GM18507 (cell line): ENCODE data around the gene DNAJC18.
"Not testable (repeated sequence)": the region's sequence is repeated elsewhere in the genome, so short reads cannot be mapped to it uniquely, and the experiment has no call there.

Source experiments
- DNase-seq: peaks from one replicate; pipeline ENCODE4 v3.0.0; 2011; ENCODE audit warnings: low read depth; ENCODE audit not compliant: insufficient read length; ENCODE audit errors: extremely low spot score
- FAIRE-seq: peaks from 2 replicates; lab custom pipeline; 2011; peaks lifted over from hg19 to GRCh38; lab: Jason Lieb, UNC

Gene DNAJC18

GRCh38 chr5:139439013-139439903 is at the start of gene DNAJC18:
TSS of gene DNAJC18 (minus strand) at chr5:139439525. CDS start at chr5:139439445, 80 bp downstream.
- FAIRE-seq (peak; percentile 90), DNase-seq (peak; percentile 89)

GRCh38 chr5:139488260-139488659 is 48.9 kb upstream of the DNAJC18 start:
- no peak for FAIRE-seq
- DNase-seq, result no peak

DNA sequence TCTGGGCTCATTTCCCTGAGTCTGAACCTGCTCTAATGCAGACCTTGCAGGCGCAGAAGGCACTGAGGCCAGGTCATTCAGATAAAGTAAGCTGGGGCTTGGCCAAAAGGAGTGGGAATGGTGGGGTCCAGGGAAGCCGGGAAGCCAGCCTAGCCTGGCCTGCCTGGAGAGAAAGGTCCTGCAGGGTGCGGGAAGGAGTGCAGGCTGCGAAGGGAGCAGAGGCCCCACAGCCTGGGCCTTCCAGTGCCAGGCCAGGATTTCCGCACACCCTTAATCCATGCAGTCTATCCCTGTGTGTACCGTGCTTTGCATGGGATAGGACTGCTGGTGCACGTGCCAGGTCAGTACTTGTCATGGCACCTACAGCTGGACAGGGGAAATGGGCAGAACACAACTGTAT is 46.9 kb upstream of the DNAJC18 start:
- DNase-seq (no peak), FAIRE-seq (no peak)

- not testable (repeated sequence) for DNase-seq, FAIRE-seq
Measured at GRCh38 chr5:139482890-139483208, 43.5 kb upstream of the DNAJC18 start.

GRCh38 chr5:139482050-139482889 is 42.9 kb upstream of the DNAJC18 start, which contains the start of gene STING1:
TSS of gene STING1 (minus strand) at chr5:139482758. CDS start at chr5:139481704, 1,054 bp downstream.
- FAIRE-seq (peak; percentile 75), DNase-seq (no peak)

GRCh38 chr5:139481580-139482049 is 42.3 kb upstream of the DNAJC18 start:
- no peak for DNase-seq
- FAIRE-seq, result no peak

DNA sequence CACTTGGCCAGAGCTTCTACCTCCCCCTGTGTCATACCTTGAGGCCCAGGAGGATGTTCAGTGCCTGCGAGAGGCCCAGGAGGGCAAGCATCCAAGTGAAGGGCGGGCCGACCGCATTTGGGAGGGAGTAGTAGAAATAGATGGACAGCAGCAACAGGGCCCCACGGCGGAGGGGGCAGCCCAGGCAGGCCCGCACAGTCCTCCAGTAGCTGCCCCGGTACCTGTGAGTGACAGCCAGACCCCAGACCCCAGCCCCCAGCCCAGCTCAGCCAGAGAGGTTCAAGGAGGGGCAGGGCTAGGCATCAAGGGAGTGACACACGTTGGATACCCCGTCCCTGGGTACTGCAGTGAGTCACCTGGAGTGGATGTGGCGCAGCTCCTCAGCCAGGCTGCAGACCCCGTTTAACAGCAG is 41.8 kb upstream of the DNAJC18 start:
- FAIRE-seq, result no peak
- no peak for DNase-seq

DNA sequence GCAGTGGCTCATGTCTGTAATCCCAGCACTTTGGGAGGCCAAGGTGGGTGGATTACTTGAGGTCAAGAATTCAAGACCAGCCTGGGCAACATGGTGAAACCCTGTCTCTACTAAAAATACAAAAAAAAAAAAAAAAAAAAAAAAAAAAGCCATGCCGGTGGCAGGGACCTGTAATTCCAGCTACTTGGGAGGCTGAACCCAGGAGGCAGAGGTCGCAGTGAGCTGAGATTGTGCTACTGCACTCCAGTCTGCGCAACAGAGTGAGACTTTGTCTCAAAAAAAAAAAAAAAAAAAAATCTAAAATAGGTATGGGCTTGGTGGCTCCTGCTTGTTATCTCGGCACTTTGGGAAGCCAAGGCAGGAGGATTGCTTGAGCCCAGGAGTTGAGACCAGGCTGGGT is 40.4 kb upstream of the DNAJC18 start:
- not testable (repeated sequence) for FAIRE-seq, DNase-seq

- DNase-seq, FAIRE-seq: not testable (repeated sequence)
Measured at GRCh38 chr5:139478657-139479423, 39.5 kb upstream of the DNAJC18 start.

- FAIRE-seq (no peak), DNase-seq (no peak)
Measured at GRCh38 chr5:139475865-139476617, 36.7 kb upstream of the DNAJC18 start.

- no peak for DNase-seq
- no peak for FAIRE-seq
Measured at GRCh38 chr5:139474890-139475791, 35.8 kb upstream of the DNAJC18 start.

DNA sequence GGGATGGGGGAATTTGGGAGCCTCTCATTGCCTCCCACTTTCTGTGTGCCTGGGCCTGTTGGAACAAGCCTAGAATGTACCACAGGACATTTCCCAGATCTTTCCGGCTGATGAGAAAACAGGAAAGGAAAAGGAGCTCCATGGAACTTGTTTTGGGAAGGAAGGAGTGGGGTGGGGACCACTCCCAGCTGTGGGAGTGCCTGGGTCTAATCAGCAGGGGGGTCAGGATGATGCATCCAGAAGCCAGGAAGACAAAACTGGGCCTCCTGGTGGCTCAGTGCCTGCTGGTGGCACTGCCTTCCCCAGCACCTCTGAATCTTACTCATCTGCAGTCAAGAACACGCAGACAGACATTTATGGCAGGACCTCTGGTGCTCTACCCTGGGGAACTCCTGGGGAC is 34.2 kb upstream of the DNAJC18 start:
- DNase-seq, result no peak
- FAIRE-seq, result no peak

DNA sequence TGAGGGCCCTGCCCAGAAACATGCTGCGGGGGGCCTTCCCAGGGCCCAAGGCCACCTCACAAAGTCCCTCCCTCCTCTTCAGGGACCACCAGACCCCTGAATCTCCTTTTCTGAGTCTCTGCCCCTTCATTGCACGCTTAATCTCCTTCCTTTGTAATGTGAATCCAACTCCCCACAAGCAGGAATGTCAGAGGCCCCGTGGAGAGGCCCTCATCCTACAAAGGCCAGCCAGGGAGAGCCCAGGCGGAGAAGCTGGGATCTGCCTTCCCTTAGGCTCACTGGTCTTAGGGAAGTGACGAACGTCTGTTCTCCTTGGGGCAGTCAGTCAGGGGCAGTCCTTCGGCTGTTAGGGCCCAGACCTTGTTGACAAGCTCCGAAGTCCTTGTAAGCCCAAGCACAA is 33.8 kb upstream of the DNAJC18 start:
- DNase-seq, result no peak

DNA sequence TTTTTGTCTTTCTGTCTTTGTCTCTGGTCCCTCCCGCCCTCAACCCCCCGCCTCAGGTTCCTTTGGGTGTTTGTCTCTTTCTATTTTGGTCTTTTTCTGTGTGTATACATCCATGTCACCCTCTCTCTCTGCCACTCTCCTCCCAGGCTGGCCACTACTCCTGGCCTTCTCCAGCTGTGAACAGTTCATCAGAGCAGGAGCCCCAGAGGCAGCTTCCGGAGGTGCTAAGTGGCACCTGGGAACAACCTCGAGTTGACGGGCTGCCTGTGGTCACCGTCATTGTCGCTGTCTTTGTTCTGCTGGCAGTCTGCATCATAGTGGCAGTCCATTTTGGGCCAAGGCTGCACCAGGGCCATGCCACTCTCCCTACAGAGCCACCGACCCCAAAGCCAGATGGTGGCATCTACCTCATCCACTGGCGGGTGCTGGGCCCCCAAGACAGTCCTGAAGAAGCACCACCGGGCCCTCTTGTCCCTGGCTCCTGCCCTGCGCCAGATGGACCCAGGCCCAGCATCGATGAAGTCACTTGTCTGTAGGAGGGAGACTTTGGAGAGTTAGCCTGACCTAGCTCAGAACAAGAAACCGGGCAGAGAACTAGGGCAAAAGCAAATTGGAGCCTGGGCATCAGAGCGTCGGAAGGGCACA is 33.2 kb upstream of the DNAJC18 start:
- no peak for DNase-seq
- FAIRE-seq, result no peak

More for the DNA sequence above, 33.8 kb upstream of the DNAJC18 start:
- FAIRE-seq, result no peak

- DNase-seq (no peak), FAIRE-seq (no peak)
Measured at GRCh38 chr5:139470821-139471300, 31.5 kb upstream of the DNAJC18 start, which contains the start of gene SMIM33. TSS of gene SMIM33 (plus strand) at chr5:139471004. CDS start at chr5:139471122, 118 bp downstream.

DNA sequence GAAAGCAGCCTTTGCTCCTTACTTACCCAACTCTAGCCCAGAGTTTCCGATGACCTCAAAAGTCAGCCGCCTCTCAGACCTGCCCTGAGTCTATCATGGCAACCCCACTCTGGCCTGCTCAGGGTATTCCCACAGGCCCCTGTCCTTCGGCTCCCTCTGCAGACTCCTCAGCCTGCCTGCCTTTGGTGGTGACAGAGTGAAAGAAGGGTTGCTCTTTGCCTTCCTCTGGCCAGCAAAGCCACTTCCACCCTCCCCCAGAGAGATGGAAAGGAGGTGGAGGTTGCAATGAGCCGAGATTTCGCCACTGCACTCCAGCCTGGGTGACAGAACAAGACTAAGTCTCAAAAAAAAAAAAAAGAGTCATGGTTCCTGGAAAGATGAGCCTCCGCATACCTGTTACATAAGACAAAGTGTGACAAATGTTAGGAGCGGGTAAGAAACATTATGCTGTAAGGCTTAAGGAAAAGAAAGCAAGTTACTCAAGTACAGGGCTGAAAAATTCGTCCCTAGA is 29.2 kb upstream of the DNAJC18 start:
- DNase-seq, result no peak
- FAIRE-seq, result no peak
